Left colon (tissue), 2 donors: ENCODE data around the gene ERO1B. TPM values are rescaled to one million over a fixed set of nuclear protein-coding genes. Genes with fewer than 3 reads are reported as not detected.
A peak's percentile ranks its signal among the peaks of the same experiment; 100 is the strongest.

Experiments
- ATAC-seq: fragments of 200-7000 bp; cut with Tn5 transposase; one replicate; pipeline ENCODE4 v1.9.1; 2020; ENCODE audit warnings: mild to moderate bottlenecking, moderate library complexity
- DNase-seq, 2 donors: peaks; one replicate each; pipeline ENCODE4 v3.0.0-alpha.2; 2020
- intact Hi-C, 2 donors: fragments of 100-400 bp; cut with DNase I in 1 of 2; cut with micrococcal nuclease in 1 of 2; formaldehyde crosslinking; loops; one replicate each; pipeline versions ENCODE4 v1.11.2 to v1.14.0; 2022; cut with DNase I, micrococcal nuclease
- total RNA-seq, 2 donors: library from RNA; stranded (reverse); fragmentation: NEBNext Ultra II Directional; extraction: Animal tissue kit (Norgen Biotek cat#: 25700); gene quantifications; one replicate each; pipeline ENCODE4 v1.2.1, GENCODE V29; 2021
- donor health status: DM: no; HTN: no; CAD: no.
- donor health status: DM: yes; HTN: yes; CAD: no.

Gene ERO1B
- total RNA-seq, 2 donors from 2014 or later = 2.2 to 3.8 TPM

DNA sequence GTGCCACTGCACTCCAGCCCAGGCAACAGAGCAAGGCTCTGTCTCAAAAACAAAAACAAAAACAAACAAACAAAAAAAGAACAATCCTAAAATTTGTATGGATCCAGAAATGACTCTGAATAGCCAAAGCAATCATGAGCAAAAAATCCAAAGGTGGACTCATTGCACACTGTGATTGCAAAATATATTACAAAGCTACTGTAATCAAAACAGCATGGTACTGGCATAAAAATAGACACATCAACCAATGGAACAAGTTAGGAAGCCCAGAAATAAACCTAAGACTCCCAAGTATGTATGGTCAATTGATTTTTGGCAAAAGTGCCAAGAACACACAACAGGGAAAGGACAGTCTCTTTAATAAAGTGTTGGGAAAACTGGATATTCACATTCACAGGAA, 19.9 kb downstream of the ERO1B start:
- ATAC-seq (no peak), DNase-seq (no peak)
- intact Hi-C loops = no loop called here

DNA sequence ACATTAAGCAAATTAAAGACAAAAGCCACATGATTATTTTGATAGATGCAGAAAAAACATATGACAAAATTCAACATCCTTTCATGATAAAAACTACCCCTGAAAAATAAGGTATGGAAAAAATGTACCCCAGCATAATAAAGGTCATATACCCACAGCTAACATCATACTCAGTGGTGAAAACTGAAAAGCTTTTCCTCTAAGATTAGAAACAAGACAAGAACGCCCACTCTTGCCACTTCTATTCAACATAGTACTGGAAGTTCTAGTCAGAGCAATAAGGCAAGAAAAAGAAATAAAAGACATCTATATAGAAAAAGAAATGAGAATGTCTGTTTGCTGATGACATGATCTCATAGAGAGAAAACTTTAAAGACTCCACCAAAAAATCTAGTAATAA, 20.7 kb downstream of the ERO1B start:
- DNase-seq (no peak), ATAC-seq (no peak)
- intact Hi-C loops = no loop called here

DNA sequence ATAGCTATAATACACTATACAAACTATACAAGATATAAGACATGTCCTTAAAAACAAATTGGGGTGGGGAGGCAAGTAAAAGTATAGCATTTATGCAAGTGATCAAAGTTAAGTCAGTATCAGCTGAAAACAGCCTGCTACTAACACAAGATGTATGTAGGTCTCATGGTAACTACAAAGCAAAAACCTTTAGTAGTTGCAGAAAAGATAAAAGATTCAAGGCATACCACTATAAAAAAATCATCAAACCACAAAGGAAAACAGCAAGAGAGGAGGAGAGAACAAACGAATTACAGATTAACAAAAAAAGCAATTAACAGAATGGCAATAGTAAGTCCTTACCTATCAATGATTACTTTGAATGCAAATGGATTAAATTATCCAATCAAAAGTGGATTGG, 22.7 kb downstream of the ERO1B start:
- no peak for ATAC-seq
- intact Hi-C loops = loop anchor here in 1 of 2 donors (10.0 kb wide), 1 partner anchor 56 kb away; no protein-coding TSS in a partner anchor
- no peak for DNase-seq

DNA sequence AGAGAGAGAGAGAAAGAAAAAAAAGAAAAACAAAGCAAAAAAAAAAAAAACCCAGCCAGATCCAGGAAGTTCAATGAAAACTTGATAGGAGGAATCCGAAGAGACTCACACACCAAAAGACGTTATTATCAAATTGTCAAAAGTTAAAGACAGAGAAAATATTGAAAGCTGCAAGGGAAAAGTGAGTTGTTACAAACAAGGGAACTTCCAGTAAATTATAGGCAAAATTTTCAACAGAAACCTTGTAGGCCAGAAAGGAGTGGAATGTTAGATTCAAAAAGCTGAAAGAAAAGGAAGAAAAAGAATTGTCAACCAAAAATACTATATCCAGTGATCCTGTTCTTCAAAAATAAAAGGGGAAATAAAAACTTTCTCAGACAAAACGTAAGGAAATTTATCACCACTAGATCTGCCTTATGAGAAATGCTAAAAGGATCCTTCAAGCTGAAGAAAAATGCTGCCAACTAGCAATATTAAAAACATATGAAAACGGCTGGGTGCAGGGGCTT, 23.6 kb downstream of the ERO1B start:
- DNase-seq = no peak
- intact Hi-C loops = loop anchor here in 1 of 2 donors (10.0 kb wide), 1 partner anchor 57 kb away; no protein-coding TSS in a partner anchor
- ATAC-seq = no peak

DNA sequence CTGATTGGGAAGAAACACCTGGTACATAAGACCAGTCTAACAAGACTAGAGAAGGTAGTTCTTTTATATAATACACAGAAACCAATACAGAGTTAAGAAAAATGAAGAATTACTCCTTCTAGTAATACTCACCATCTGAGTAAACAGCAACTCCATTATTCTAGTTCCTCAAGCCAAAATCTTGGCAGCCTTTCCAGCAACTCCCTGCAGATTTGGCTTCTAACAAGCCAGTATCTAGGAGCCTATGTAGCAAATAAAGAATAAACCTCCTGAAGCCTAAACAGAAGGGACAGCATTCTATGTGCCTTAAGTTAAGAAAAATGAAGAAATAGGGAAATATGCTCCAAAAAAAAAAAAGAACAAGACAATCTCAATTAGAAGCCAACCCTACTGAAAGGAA, 24.5 kb downstream of the ERO1B start:
- DNase-seq (no peak), ATAC-seq (no peak)
- intact Hi-C loops = loop anchor here in 1 of 2 donors (10.0 kb wide), 1 partner anchor 58 kb away; no protein-coding TSS in a partner anchor

DNA sequence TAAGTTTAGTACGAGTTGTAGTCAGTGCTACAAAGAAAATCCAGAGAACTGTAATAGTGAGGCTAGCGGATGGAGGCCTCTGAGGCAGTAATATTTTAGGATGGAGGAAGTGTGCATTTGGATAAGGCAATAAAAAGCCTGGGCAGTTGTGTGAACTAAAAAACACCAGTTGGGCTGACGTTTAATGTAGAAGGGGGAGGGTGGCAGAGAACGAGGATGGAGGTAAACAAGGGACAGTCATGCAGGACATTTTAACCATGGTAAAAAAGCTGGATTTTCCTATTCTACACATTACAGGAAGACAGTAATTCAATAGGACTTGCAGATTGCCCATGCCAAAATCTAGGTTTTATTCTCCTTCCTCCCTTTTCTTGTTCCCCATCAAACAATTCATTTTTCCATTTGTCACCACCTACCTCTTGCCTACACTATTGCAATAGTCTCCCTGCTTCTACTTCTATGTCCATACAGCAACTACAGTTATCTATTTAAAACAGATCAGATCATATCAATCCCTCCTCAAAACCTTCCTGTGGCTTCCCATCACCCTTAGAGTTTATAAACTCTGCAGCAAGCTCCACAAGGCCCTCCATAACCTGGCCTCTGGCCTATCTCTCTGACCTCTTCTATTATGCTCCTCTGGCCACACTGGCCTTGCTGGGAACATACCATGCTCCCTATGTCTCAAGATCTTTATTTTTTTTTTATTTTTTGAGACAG, 27.7 kb downstream of the ERO1B start:
- no peak for DNase-seq
- ATAC-seq = no peak
- intact Hi-C loops = loop anchor here in 1 of 2 donors (10.0 kb wide), 1 partner anchor 61 kb away; no protein-coding TSS in a partner anchor

DNA sequence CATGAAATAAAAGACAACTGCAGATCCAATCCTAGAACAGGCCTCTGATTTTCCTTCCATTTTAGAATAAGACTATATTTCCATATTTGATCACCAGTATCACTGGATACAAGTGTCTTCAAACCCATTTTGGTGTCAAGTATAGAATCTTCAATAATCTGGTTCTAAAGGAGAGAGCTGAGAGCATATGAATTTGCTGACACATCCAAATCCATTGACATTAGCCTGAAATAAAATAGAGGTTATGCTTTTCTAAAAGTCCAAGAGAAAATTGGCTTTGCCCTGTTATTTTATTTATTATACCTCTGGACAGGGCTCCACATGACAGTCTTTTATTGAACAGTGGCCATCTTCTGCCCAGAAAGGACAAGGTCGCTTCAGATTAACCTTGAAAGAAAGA, 28.6 kb downstream of the ERO1B start:
- intact Hi-C loops = loop anchor here in 1 of 2 donors (10.0 kb wide), 1 partner anchor 62 kb away; no protein-coding TSS in a partner anchor
- DNase-seq (no peak), ATAC-seq (no peak)

DNA sequence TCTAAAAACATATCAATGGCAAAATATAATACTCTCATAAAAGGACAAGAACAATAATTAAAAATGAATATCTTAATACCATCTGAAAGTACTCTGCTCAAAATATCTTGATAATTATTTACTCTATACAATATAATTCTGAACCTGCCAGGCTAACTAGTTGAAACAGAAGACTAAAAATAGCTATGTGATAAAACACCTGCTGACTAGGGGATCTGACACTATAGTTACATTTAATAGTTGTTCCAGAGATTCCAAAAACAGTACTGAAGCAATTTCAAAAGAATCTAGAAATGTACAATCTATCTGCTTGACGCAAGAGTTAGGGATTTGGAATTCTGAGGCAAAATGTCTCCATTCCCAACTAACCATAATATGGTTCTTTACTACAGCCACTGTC, 30.2 kb downstream of the ERO1B start:
- ATAC-seq (no peak), DNase-seq (no peak)
- intact Hi-C loops = loop anchor here in 1 of 2 donors (10.0 kb wide), 1 partner anchor 63 kb away; no protein-coding TSS in a partner anchor

DNA sequence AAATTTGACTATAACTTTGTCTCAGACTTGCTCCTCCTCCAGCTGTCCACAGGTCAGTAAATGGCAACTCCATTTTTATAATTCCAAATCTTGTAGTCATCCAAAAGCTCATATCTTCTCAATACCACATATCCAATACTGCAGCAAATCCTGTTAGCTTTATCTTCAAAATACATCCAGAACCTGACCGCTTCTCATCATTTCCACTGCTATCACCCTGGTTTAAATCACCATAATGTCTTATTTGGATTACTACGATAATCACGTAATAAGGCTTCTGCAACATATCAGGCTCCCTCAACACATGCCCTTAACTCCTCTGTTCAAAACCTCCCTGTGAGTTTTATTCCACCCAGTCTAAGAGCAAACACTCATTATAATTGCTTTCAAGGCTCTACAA, 34.5 kb downstream of the ERO1B start:
- no peak for DNase-seq
- ATAC-seq = no peak
- intact Hi-C loops = no loop called here

DNA sequence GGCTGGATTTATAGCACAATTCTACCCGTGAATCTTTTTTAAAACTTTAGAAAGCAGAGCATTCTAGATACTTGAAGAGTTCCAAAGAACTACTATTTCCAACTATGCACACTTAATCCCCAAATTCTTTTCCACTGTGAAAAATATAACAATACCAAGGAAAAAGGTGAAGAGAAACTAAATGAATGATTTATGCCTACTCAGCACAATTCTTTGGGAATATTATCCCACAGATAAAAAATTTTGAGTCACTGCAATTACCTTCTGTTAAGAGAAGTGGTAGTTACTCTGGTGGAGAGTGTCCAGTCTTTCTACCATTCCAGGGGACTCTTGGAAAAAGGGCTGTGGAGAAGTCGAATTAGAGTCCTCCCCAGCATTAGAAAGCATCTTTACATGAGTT, 39.2 kb downstream of the ERO1B start:
- intact Hi-C loops = no loop called here
- no peak for ATAC-seq
- no peak for DNase-seq

DNA sequence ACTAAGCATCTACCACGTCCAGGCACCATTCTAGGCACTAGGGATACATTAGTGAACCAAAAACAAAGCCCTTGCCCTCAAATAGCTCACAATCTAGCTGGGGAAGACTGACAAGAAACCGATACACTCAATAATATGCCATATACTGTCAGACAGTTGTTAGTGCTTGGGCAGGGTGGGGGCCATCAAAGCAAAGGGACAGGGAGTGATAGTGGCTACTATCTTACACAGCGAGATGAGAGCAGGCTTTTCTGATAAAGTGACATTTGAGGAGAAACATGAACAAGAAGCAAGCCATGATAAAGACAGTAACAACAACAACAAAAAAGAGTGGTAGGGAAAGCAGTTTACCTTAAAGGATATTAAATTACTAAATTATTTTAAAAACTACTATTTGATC, 41.1 kb downstream of the ERO1B start:
- intact Hi-C loops = no loop called here
- ATAC-seq = no peak
- DNase-seq = no peak

DNA sequence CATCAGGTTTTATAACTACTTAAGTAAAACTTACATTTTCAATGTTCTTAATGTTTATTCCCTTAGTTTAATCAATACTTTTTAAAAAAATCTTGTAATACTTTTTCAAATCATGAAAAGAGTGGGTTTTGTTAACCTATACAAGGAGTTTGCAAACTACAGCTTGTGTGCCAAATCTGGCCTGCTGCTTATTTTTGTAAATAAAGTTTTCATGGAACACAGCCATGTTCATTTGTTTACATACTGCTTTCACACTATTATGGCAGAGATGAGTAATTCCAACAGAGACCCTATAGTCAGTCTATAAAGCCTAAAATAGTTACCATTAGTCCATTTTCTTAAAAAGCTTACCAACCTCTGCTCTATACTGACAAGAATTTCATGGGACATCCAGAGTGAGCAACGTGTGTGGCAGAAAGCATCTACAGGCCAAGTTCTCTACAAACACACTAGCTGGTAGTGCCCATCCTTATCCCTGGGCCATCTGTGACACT, 42.6 kb downstream of the ERO1B start:
- intact Hi-C loops = no loop called here
- DNase-seq (no peak), ATAC-seq (no peak)

DNA sequence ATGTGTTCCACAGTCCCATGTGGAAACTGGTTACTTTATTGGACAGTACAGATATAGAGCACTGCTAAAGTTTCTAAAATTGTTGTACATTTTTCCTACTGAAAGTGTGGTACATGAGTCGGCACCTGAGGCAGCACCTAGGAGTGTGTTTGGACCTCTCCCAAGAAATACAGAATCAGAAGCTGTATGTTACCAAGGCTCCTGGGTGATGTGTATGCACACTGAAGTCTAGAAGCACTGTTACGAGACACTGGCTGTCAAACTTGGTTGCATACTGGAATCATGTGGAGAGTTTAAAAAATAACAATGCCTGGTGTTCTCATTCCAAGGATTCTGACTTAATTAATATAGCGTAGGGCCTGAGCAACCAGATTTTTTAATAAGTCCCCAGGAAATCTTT, 46.6 kb downstream of the ERO1B start:
- DNase-seq = no peak
- intact Hi-C loops = no loop called here
- ATAC-seq = no peak

DNA sequence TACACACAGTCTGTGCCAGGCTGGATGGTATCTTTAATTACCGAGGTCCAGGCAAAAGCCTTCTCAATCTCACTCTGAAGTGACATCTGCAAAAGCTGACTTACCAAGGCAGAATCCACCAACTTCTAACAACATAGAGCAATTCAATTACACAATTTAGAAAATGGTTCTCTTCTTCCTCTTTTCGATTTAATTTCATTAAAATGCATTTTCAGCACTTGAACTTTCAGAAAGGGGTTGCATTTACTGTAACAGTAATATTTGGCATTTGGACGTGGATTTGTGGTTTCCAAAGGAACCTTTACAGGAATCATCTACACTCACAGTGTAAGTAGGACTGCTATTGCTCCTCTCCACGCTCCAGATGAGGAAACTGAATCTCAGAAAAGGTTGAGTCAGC, 53.3 kb downstream of the ERO1B start:
- ATAC-seq (no peak), DNase-seq (no peak)
- intact Hi-C loops = no loop called here

DNA sequence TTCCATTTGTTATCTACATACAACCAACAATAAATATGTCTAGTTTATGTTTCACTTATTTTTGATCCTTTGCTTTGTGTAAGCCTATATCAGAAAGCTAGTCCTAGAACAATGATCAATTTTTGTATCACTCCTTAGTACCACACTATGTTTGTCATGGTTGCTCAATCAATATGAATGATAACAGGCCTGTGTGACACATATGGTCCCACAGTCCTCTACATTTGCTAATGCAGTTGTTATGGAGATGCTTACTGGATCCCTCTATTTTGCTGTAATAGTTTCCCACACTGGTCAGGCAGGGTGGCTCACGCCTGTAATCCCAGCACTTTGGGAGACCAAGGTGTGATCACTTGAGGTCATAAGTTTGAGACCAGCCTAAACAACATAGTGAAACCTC, 59.1 kb downstream of the ERO1B start:
- no peak for DNase-seq
- intact Hi-C loops = no loop called here
- no peak for ATAC-seq

DNA sequence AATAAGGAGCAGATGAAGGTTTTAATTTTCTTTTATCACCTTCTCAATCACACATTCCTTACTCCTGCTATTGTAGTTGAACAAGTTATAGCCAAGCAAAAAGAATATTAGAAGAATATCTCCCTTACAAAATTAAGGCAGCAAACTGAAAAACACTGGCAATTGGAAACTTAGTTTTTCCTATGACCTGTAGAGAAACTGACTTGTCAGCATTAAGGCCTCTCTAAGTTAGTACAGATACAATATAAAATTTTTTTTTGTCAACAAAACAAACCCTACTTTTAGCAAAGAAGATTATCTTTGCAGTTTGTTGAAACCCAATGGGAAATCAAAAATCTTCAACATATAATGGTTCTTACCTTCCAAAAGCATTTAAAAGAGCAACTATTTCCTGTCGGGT, 61.3 kb downstream of the ERO1B start:
- DNase-seq = no peak
- intact Hi-C loops = no loop called here
- ATAC-seq = no peak

DNA sequence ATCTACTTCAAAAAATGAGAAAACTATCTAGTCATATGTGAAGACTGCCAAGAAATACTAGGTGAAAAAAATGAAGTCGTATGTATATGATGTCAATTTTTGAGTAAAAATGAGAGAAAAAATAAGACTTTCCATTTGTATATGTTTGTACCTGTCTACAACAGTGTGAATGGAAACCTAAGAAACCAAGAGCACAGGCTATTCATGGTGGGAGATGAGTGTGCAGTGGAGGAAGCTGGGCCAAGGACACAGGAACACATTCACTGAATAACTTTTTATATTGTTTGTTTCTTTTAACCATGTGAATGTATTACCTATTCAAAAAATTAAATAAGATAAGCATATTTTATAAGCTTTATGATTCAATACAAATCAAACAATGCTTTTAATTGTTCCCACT, 67.0 kb downstream of the ERO1B start:
- ATAC-seq (no peak), DNase-seq (no peak)
- intact Hi-C loops = no loop called here

DNA sequence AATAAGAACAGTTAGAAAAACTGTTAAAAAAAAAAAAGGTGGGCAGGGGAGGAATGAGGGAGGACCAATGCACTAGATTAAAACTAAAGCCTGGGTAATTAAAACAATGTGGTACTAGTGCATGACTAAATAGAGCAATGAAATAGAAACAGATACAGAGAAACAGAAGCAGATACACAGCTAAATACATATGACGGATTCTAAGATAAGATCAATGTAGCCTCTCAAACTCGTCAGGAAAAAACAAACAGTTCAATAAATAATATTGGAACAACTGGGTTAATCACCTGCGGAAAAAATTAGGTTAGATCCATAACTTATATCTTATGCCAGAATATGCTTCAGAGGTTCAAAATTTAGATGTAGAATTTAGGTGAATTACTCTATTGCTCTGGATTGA, 68.2 kb downstream of the ERO1B start:
- ATAC-seq (no peak), DNase-seq (no peak)
- intact Hi-C loops = no loop called here

DNA sequence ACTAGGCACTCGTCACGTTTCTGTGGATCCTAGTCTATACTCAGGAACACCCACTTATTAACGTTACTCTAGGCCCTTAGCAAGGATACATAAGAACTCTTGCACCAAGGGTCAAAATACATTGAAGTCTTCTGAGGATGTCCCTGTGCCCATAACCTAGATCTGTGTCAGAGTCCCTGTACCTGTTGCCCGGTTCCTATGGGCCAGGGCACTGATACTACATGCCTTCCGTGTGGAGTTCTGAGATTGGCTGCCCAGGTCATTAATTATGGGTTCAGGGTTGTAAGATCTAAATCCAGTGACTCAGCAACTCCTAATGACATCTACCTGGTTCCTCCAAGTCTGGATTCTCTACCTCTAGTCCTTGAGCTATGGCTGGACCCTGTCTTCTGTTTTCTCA, 69.9 kb downstream of the ERO1B start:
- ATAC-seq (no peak), DNase-seq (no peak)
- intact Hi-C loops = no loop called here

DNA sequence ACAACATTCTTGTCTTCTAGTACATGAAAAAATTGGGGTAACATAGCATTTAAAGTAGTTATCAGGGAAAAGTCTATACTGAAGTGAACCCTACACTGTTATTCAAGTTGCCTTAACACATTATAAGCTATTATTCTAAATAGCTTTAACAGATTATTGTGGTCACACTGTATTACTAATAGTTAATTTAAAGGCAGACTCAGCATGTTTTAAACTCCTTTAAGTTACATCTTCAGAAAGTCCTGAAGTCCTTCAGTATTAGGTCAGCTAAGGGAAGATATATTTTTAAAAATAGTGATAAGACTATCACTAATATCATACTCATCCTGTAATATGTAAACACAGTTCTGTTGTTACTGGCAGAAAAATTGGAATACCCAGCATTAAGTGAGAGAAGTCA, 72.0 kb downstream of the ERO1B start:
- ATAC-seq (no peak), DNase-seq (no peak)
- intact Hi-C loops = no loop called here

DNA sequence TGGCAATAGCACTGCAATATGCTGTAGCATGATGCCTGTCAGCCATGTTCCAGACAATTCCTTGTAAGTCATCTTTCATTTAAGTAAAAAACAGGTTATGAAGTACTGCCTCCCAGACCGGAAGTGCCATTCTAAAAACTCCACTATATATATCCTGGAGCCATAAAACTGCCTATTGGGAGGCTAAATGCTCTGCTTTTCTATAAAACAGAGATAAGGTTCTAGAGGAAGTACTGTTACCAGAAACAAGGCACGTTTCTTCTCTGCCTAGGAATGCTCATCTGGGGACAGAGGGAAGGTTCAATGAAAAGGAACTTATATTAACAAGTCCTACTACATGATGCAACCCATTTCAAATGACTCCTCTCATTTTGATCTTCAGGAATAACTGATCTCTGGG, 72.6 kb downstream of the ERO1B start:
- ATAC-seq (peak; percentile 83), DNase-seq (no peak)
- intact Hi-C loops = no loop called here
